D721Med (cell line): Measurements from ENCODE around the gene LCE7A.

Experiments
- DNase-seq: peaks from one replicate; pipeline ENCODE4 v3.0.0; 2011; ENCODE audit warnings: low spot score; ENCODE audit not compliant: insufficient read length
- FAIRE-seq: peaks from 2 replicates; lab custom pipeline; 2011; peaks lifted over from hg19 to GRCh38; lab: Jason Lieb, UNC
- TF ChIP-seq, protein P1 (sequence below): IDR thresholded peaks from 2 replicates; pipeline ENCODE4 v1.5.1; 2012; ENCODE audit warnings: mild to moderate bottlenecking, control low read depth; ENCODE audit not compliant: insufficient read depth; ENCODE audit errors: missing control alignments

Gene LCE7A

DNA sequence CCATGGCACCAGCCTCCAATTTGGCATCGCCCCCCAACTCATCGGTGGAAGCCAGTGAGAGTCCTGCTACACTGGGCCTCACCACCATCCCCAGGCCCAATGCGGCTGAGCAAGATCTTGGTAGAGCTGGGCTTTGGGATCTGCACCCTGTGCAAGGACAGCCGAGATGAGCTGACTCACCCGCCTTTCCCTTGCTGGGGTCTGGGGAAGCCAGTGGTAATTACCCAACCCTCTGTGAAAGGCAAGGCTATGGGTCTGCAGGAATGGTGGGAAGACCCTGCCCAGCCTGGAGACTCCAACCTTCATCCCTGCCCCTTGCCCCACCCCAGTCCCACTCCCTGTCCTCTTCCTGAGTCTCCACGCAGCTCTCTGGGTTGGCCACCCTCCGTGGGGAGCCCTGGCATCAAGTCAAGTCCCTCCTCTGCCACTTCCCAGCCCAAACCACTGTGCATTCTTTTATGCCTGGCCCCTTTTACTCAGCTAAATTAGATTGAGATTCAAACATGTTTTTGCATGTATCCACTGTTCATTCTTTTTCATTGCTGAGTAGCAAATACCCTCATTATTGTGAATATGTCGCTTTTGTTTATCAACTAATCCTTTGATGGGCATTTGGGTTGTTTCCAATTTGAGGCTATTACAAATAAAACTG is 27.1 kb downstream of the LCE7A start:
- DNase-seq (no peak), FAIRE-seq (no peak)
- TF ChIP-seq, protein P1, sequence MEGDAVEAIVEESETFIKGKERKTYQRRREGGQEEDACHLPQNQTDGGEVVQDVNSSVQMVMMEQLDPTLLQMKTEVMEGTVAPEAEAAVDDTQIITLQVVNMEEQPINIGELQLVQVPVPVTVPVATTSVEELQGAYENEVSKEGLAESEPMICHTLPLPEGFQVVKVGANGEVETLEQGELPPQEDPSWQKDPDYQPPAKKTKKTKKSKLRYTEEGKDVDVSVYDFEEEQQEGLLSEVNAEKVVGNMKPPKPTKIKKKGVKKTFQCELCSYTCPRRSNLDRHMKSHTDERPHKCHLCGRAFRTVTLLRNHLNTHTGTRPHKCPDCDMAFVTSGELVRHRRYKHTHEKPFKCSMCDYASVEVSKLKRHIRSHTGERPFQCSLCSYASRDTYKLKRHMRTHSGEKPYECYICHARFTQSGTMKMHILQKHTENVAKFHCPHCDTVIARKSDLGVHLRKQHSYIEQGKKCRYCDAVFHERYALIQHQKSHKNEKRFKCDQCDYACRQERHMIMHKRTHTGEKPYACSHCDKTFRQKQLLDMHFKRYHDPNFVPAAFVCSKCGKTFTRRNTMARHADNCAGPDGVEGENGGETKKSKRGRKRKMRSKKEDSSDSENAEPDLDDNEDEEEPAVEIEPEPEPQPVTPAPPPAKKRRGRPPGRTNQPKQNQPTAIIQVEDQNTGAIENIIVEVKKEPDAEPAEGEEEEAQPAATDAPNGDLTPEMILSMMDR, result no peak

DNA sequence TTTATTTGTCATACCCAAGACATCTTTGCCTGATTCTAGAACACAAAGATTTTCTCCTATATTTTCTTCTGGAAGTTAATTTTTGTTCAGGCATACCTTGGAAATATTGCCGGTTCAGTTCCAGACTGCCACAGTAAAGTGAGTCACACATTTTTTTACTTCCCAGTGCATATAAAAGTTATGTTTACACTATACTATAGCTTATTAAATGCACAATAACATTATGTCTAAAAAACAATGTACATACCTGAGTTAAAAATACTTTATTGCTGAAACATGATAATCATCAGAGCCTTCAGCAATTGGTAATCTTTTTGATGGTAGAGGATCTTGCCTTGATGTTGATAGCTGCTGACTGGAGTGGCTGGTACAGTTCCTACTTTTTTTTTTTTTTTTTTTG is 28.3 kb downstream of the LCE7A start:
- DNase-seq (no peak), FAIRE-seq (no peak)
- TF ChIP-seq, protein P1, result no peak

DNA sequence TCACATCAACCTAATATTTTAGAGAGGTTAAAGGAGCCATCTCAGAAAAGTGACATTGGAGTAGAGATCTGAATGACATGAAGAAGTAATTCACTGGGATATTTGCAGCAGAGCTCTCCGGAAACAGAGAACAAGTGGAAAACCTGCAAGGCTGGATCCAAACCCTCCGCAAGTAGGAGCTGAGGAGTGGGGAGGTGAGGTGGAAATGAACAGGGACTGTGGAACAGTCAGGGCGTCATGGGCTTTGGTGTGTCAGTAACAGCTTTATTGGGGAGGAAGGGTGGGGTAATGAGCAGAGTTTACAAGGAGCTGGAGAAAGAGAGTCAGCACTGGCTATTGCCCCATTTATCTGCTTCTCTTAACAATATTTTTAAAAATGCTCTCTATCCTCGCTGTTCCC is 39.2 kb downstream of the LCE7A start:
- TF ChIP-seq, protein P1, result no peak
- FAIRE-seq, result no peak

DNA sequence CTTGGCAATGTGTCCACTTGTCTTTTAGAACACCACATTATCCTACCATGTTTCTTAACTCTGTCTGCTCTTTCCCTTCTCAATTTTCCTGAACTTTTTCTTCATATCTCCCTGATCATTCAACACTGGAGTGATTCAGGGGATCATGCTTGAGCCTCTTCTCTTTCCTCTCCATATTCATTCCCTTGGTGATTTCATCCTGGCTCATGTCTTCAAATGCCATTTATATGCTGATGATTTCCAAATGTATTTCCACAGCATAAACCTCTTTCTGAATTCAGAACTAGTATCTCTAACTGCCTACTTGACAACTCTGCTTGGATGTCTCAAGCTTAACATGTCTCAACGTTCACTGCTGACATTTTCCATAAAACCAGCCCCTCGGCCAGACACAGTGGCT is 40.1 kb downstream of the LCE7A start:
- no peak for FAIRE-seq
- no peak for DNase-seq

More for the DNA sequence above, 39.2 kb downstream of the LCE7A start:
- DNase-seq, result no peak

DNA sequence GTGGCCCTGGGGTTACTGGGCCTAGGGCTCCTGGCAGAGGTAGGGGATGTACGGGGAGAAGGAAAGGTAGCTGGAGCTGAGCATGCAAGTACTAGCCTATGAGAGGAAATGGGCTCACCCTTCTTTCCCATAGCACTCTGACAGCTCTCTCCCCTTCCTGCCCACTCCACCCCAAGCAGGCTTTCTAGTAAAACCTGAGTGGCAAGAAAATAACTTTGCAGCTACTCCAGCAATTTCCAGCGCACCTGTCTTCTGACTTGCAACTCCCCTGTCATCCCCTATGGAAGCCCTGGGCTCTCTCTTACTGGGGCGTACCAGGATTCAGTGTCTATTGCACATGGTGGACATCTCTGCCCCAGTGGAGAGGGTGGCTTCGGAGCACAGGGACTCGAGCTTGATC is 41.8 kb downstream of the LCE7A start:
- TF ChIP-seq, protein P1, result no peak
- no peak for FAIRE-seq
- DNase-seq, result no peak

More for the DNA sequence above, 40.1 kb downstream of the LCE7A start:
- TF ChIP-seq, protein P1, result no peak

DNA sequence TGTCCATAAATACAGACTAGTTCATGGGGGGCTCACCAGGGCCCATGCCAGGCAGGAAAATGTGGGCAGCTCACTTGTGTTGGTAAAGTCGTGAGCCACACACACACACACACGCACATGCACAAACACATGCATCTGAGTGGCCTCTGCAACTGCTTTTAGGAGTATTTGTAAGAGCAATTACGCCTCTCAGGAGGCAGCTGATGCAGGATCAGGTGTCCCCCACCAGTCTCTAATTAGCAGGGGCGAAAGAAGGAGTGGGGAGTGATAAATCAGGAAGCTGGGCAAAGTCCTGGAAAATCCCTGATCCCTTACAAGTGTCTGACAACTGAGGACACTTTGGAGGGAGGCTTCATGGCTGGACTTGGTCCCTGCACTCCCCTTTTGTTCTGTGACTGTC is 42.8 kb downstream of the LCE7A start:
- DNase-seq (no peak), FAIRE-seq (no peak)
- TF ChIP-seq, protein P1, result no peak

DNA sequence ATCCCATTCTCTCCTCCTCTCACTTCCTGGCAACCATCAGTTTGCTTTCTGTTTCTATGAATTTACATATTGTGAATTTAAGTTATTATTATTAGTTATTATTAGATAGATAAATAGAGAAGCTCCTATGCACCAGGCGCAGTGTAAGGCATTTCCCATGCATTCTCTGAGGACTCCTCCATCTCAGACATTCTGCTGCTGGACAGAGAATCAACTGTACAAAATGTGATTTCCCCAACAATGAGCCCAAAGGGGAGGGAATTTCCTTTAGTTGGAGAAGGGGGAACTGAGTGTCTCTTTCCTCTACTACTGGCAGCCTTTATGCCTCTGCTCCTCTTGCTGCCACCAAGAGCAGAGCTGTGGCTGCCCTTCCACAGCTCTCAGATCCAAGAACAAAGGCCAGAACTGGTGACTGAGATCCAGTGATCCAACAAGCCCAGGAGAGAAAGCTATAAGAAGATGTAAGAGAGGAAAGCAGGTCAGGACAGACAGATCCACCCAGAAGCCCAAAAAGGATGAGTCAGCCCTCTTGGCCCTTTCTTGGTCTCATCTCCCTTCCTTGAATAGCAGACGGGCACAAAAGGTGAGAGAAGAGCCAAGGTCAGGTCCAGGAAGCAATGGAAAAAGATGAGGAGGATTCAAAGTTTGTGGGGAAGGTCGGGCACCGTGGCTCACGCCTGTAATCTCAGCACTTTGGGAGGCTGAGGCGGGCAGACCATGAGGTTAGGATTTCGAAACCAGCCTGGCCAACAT is 45.1 kb downstream of the LCE7A start:
- TF ChIP-seq, protein P1, result no peak
- FAIRE-seq (no peak), DNase-seq (no peak)
